ENCODE measurements around the gene HEG1.

The HEG1 gene

GRCh38 chr3:124978627-124979026 is 77.2 kb downstream of the HEG1 start:
- TF ChIP-seq REST (IDR thresholded peaks at IDR 0.05; ENCODE audit: insufficient replicate concordance, low read depth) (no peak), SPI1 (IDR thresholded peaks at IDR 0.05; ENCODE audit: borderline replicate concordance, low read depth) (no peak), GABPA (IDR thresholded peaks at IDR 0.05; ENCODE audit: low read depth) (no peak), POLR2AphosphoS5 (IDR thresholded peaks at IDR 0.05; ENCODE audit: low read depth) (no peak)
- TF ChIP-seq, protein P1, sequence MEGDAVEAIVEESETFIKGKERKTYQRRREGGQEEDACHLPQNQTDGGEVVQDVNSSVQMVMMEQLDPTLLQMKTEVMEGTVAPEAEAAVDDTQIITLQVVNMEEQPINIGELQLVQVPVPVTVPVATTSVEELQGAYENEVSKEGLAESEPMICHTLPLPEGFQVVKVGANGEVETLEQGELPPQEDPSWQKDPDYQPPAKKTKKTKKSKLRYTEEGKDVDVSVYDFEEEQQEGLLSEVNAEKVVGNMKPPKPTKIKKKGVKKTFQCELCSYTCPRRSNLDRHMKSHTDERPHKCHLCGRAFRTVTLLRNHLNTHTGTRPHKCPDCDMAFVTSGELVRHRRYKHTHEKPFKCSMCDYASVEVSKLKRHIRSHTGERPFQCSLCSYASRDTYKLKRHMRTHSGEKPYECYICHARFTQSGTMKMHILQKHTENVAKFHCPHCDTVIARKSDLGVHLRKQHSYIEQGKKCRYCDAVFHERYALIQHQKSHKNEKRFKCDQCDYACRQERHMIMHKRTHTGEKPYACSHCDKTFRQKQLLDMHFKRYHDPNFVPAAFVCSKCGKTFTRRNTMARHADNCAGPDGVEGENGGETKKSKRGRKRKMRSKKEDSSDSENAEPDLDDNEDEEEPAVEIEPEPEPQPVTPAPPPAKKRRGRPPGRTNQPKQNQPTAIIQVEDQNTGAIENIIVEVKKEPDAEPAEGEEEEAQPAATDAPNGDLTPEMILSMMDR (IDR thresholded peaks at IDR 0.05; ENCODE audit: insufficient read depth, low read length), result no peak
- Histone ChIP-seq H3K27ac (replicated peaks) (no peak overlapping the region), H3K4me3 (replicated peaks; ENCODE audit: insufficient read depth, low read length) (no peak overlapping the region), H3K27me3 (ENCODE audit: insufficient read depth, poor library complexity, severe bottlenecking) (no peaks in the 10 kb centered on the region)
- no peak for DNase-seq (ENCODE audit: low read depth in 1 of 2, low spot score in 1 of 2)

DNA sequence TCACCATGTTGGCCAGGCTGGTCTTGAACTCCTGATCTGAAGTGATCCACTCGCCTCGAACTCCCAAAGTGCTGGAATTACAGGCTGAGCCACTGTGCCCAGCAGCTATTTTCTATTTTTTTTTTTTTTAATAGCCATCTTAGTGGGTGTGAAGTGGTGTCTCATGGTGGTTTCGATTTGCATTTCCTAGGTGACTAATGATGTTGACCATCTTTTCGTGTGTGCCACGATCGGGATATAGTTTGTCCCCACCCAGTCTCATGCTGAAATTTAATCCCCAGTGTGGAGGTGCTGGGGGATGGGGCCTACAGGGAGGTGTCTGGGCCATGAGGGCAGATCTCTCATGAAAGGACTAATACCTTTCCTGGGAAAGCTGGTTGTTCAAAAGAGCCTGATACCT is 79.4 kb downstream of the HEG1 start:
- TF ChIP-seq REST (IDR thresholded peaks at IDR 0.05; ENCODE audit: insufficient replicate concordance, low read depth), result no peak
- TF ChIP-seq POLR2AphosphoS5 (IDR thresholded peaks at IDR 0.05; ENCODE audit: low read depth), result no peak
- TF ChIP-seq GABPA (IDR thresholded peaks at IDR 0.05; ENCODE audit: low read depth), result no peak
- TF ChIP-seq SPI1 (IDR thresholded peaks at IDR 0.05; ENCODE audit: borderline replicate concordance, low read depth), result no peak
- TF ChIP-seq, protein P1 (IDR thresholded peaks at IDR 0.05; ENCODE audit: insufficient read depth, low read length), result no peak
- DNase-seq (ENCODE audit: low read depth in 1 of 2, low spot score in 1 of 2), result no peak
- no peaks in the 10 kb centered on the region for H3K27me3 ChIP-seq (ENCODE audit: insufficient read depth, poor library complexity, severe bottlenecking)

DNA sequence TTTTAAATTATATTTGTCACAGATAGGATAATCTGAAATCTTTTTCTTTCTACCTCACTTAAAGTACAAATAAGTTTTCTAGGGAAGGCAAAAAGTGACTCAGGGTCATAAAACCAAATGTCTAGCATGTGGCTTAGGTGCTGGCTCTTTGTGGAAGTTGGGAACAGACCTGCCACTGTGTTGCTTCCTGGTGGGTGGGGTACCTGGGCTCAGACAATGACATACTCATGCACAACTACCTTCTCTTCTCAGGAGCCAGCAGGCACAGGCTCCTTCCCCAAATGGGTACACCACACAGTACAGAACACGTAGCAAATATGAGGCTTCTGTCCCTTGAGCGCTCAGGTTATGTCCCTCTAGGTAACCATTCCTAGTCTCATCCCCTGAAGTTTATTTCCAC is 81.1 kb downstream of the HEG1 start:
- Histone ChIP-seq H3K27ac (replicated peaks) (no peak overlapping the region), H3K27me3 (ENCODE audit: insufficient read depth, poor library complexity, severe bottlenecking) (no peaks in the 10 kb centered on the region), H3K4me3 (replicated peaks; ENCODE audit: insufficient read depth, low read length) (no peak overlapping the region)
- TF ChIP-seq, protein P1 (IDR thresholded peaks at IDR 0.05; ENCODE audit: insufficient read depth, low read length), result no peak
- DNase-seq (ENCODE audit: low read depth in 1 of 2, low spot score in 1 of 2), result no peak

More for the DNA sequence above, 79.4 kb downstream of the HEG1 start:
- no peak overlapping the region for H3K4me3 ChIP-seq (replicated peaks; ENCODE audit: insufficient read depth, low read length)
- H3K27ac ChIP-seq (replicated peaks), result no peak overlapping the region

- no peak for DNase-seq (ENCODE audit: low read depth in 1 of 2, low spot score in 1 of 2)
- Histone ChIP-seq H3K27ac (replicated peaks) (no peak overlapping the region), H3K27me3 (ENCODE audit: insufficient read depth, poor library complexity, severe bottlenecking) (no peaks in the 10 kb centered on the region), H3K4me3 (replicated peaks; ENCODE audit: insufficient read depth, low read length) (no peak overlapping the region)
- TF ChIP-seq, protein P1 (IDR thresholded peaks at IDR 0.05; ENCODE audit: insufficient read depth, low read length), result no peak
- no peak for TF ChIP-seq POLR2AphosphoS5 (IDR thresholded peaks at IDR 0.05; ENCODE audit: low read depth)
- TF ChIP-seq GABPA (IDR thresholded peaks at IDR 0.05; ENCODE audit: low read depth), result no peak
These were observed 82.5 kb downstream of the HEG1 start for GRCh38 chr3:124973290-124973689.

All from HL-60 (cell line).